ENCODE measurements around the gene NRL. TPM values are rescaled to one million over a fixed set of nuclear protein-coding genes. Genes with fewer than 3 reads are reported as not detected.

NRL gene
- total RNA-seq: 1.6 TPM
- long read RNA-seq, partial matches to known transcripts: 0 of 1 reads
- long read RNA-seq, other reads (novel, unspliced or antisense): 1 of 1 reads

DNA sequence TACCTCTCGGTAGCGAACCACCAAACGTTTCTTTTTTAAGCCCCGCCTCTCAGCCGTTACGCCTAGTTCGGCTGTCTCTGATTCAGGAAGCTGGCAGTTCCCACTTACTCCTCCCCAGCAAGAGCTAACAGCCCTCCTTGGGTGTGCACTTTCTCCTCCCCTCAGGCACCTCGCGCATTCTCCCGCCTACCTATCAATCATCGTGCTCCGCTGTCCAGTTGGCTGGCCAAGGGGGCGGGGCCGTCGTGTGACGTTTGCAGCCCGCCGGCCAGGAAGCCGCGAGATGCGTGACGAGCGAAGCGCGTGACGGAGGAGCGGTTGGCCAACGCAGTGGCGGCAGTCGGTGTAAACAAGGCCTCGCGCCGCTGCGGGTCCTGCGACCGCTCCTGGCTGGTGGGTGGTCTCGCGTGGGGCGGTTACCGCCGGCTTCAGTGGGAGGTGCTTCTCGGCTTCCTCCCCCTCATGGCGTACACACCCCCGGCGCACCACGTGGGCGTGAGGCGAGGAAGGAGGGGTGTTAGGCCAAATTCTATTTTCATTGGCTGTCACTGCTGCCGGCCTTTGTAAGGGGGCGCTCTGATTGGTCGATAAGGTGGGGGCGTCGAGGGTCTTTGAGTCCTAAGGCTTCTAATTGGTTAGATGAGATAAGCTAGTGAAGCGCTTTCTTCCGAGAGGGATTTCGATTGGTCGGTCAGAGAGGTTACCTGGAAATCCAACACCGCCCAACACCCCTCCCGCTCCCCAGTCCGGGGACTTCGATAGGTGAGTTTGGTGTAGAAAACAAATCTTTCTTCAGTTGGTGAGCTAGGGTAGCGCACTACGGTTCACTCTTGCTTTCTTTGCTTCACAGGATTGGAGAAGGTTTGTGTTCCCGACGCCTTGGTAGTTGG, at the start of gene NRL, which contains the start of gene DCAF11:
Gene NRL (minus strand): TSS at position 418 of the 890 bp plus-strand sequence. CDS start 32,101 bp downstream, outside the sequence.
Gene DCAF11 (plus strand): TSS at position 246 of the 890 bp plus-strand sequence. CDS start 818 bp downstream, outside the sequence.
- DNase-seq (ENCODE audit: low spot score): peak; percentile 99

DNA sequence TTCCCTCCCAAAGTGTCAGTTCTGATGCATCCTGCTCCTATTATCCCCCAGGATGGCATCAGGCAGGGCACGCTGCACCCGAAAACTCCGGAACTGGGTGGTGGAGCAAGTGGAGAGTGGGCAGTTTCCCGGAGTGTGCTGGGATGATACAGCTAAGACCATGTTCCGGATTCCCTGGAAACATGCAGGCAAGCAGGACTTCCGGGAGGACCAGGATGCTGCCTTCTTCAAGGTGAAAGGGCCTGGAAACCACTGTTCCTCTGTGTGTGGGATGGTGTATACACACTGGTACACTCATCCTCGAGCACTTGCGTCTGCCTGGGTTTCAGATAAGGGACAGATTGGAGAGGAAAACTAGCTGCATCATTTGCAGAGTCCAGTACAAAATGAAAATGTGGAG, 47.3 kb upstream of the NRL start:
- DNase-seq (ENCODE audit: low spot score): no peak

GRCh38 chr14:24160850-24161804, 46.4 kb upstream of the NRL start, which contains the start of gene IRF9:
TSS of gene IRF9 (plus strand) at chr14:24161265. CDS start at chr14:24162145, 880 bp downstream.
- peak; percentile 98 for DNase-seq (ENCODE audit: low spot score)

GRCh38 chr14:24160499-24160849, 45.7 kb upstream of the NRL start:
- no peak for DNase-seq (ENCODE audit: low spot score)

GRCh38 chr14:24159777-24160498, 45.2 kb upstream of the NRL start:
- DNase-seq (ENCODE audit: low spot score): no peak

DNA sequence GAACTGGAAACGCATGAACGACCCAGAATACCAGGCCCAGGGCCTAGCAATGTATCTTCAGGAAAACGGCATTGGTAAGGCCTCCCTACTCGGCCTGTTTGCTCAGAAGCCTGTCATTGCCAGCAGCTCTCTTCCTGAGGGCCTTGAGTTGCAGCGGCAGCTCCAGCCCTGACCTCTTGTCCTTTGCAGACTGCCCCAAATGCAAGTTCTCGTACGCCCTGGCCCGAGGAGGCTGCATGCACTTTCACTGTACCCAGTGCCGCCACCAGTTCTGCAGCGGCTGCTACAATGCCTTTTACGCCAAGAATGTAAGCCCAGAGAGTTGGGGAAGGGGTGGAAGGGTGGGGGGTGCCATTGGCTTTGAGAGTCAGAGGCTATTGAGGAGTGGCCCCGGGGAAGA, 42.6 kb upstream of the NRL start:
- DNase-seq (ENCODE audit: low spot score): no peak

DNA sequence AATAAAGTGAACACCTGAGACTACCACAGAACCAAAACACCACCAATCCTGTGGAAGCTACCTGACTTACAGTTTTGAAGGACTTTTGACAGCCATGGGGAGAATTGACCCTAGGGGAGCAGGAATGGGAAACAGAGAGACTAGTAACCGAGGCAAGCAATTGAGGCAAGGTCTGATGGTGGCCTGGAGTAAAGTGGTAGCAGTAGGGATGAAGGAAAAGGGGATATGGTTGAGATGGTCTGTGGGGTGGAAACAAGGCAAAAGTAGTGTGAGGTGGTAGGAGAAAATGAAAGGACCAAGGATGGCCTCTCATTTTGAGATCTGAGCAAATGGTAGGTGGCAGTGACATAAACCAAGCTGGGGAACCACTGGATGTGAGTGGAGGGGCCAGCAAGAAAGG, 42.1 kb upstream of the NRL start:
- no peak for DNase-seq (ENCODE audit: low spot score)

- no peak for DNase-seq (ENCODE audit: low spot score)
These were observed 40.4 kb upstream of the NRL start for GRCh38 chr14:24155100-24155499.

GRCh38 chr14:24151404-24152080, 36.8 kb upstream of the NRL start:
- no peak for DNase-seq (ENCODE audit: low spot score)

DNA sequence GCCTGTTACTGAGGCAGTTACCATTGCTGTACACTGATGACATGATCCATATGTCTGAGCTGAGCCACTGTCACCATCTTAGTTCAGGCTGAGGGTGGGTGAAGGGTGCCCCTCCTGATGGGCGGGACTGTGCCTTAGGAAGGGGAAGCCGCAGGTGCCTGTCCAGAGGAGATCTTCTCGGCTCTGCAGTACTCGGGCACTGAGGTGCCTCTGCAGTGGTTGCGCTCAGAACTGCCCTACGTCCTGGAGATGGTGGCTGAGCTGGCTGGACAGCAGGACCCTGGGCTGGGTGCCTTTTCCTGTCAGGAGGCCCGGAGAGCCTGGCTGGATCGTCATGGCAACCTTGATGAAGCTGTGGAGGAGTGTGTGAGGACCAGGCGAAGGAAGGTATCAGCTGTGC, 36.2 kb upstream of the NRL start:
- DNase-seq (ENCODE audit: low spot score): no peak

GRCh38 chr14:24150567-24150966, 35.8 kb upstream of the NRL start:
- no peak for DNase-seq (ENCODE audit: low spot score)

DNA sequence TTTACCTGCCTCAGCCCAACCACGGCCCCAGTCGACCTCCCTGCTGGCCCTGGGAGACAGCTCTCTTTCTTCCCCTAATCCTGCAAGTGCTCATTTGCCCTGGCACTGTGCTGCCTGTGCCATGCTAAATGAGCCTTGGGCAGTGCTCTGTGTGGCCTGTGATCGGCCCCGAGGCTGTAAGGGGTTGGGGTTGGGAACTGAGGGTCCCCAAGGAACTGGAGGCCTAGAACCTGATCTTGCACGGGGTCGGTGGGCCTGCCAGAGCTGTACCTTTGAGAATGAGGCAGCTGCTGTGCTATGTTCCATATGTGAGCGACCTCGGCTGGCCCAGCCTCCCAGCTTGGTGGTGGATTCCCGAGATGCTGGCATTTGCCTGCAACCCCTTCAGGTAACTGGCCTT, 35.3 kb upstream of the NRL start:
- no peak for DNase-seq (ENCODE audit: low spot score)

GRCh38 chr14:24149302-24149969, 34.7 kb upstream of the NRL start:
- DNase-seq (ENCODE audit: low spot score): no peak

DNA sequence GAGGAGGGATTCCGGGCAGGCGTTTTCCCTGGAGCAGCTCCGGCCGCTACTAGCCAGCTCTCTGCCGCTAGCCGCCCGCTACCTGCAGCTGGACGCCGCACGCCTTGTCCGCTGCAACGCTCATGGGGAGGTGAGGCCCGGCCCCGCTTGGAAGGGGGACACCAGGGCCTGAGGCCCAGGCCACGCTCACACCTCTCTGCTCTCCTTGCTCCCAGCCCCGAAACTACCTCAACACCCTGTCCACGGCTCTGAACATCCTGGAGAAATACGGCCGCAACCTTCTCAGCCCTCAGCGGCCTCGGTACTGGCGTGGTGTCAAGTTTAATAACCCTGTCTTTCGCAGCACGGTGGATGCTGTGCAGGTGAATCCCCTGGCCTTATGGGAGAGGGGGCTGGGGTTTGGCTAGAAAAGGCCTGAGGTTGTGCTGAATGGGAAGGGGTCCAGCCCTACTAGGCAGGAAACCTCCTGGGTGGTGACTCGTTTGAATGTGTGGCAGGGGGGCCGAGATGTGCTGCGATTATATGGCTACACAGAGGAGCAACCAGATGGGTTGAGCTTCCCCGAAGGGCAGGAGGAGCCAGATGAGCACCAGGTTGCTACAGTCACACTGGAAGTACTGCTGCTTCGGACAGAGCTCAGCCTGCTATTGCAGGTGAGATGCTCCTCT, 33.1 kb upstream of the NRL start:
- peak; percentile 90 for DNase-seq (ENCODE audit: low spot score)

- DNase-seq (ENCODE audit: low spot score): peak; percentile 99
These were observed 32.4 kb upstream of the NRL start, which contains the start of gene RNF31 for GRCh38 chr14:24146978-24147760. TSS of gene RNF31 (plus strand) at chr14:24147498. CDS start at chr14:24147699, 201 bp downstream.

- peak; percentile 97 for DNase-seq (ENCODE audit: low spot score)
These were observed 31.8 kb upstream of the NRL start, which contains the start of gene PSME2 for GRCh38 chr14:24146453-24146977. TSS of gene PSME2 (minus strand) at chr14:24146610. CDS start at chr14:24146581, 29 bp downstream.

GRCh38 chr14:24145690-24146452, 31.1 kb upstream of the NRL start:
- no peak for DNase-seq (ENCODE audit: low spot score)

Data from mesenteric fat pad (tissue), 1 donor.